Endothelial cell of umbilical vein (primary cell): ENCODE results near the gene VPS8. TPM values are rescaled to one million over a fixed set of nuclear protein-coding genes. Genes with fewer than 3 reads are reported as not detected.

Experiments used
- BruUV-seq: library from RNA; stranded (reverse); fragments of 400-500 nt; replicated peaks from 2 replicates; lab custom pipeline; 2021; lab: Mats Ljungman, UMichigan
- CTCF ChIA-PET: fragments of 300-600, 350-600 bp; sonication (Branson Sonifier 250); formaldehyde crosslinking; loops from one replicate; lab custom pipeline; 2021; ENCODE audit warnings: antibody characterized with exemption, inconsistent platforms; lab: Charles Lee
- POLR2A ChIA-PET: fragments of 300-600, 350-600 bp; sonication (Branson Sonifier 250); formaldehyde crosslinking; loops from one replicate; lab custom pipeline; 2021; ENCODE audit warnings: antibody characterized with exemption, inconsistent platforms; lab: Charles Lee
- DNase-seq: peaks from one replicate; pipeline ENCODE4 v3.0.0-alpha.2; 2011; ENCODE audit warnings: low read depth, low spot score
- FAIRE-seq: peaks from 2 replicates; lab custom pipeline; 2011; peaks lifted over from hg19 to GRCh38; lab: Jason Lieb, UNC
- H2AFZ ChIP-seq: 2 replicates; pipeline ENCODE4 v1.6.0; 2012; ENCODE audit warnings: low read depth, low read length, control low read depth, inconsistent platforms
- H3K27ac ChIP-seq: 2 replicates; pipeline ENCODE4 v1.5.1; 2011; ENCODE audit warnings: low read depth, mild to moderate bottlenecking, control low read depth, low read length, moderate library complexity; ENCODE audit not compliant: insufficient read depth
- H3K27me3 ChIP-seq, 2 experiments: 2 replicates each; pipeline versions ENCODE4 v1.6.0 to v1.6.1; 2011; ENCODE audit warnings: low read length in 2 of 2, mixed read lengths in 1 of 2; ENCODE audit not compliant: control insufficient read depth in 2 of 2, insufficient read depth in 2 of 2
- H3K36me3 ChIP-seq, 2 experiments: 2 replicates in 1 of 2; 3 replicates in 1 of 2; pipeline ENCODE4 v1.5.1; 2011; ENCODE audit warnings: low read length in 2 of 2, mild to moderate bottlenecking in 1 of 2, moderate library complexity in 1 of 2; ENCODE audit not compliant: control insufficient read depth in 2 of 2, insufficient read depth in 2 of 2; ENCODE audit errors: extremely low read depth in 1 of 2
- H3K4me1 ChIP-seq: 3 replicates; pipeline ENCODE4 v1.5.1; 2011; ENCODE audit warnings: mild to moderate bottlenecking, low read length; ENCODE audit not compliant: control insufficient read depth, insufficient read depth; ENCODE audit errors: extremely low read depth
- H3K4me2 ChIP-seq: 2 replicates; pipeline ENCODE4 v1.6.1; 2011; ENCODE audit warnings: low read length, control low read depth, mixed read lengths; ENCODE audit not compliant: insufficient read depth
- H3K4me3 ChIP-seq, 3 experiments: fragments of 200-600 bp in 1 of 3; sonication (generic), shearing (Covaris generic) in 1 of 3; replicated peaks in 1 of 3; 2 replicates each; pipeline ENCODE4 v1.5.1; 2011 to 2016; ENCODE audit warnings: control low read depth in 3 of 3, low read length in 3 of 3, mild to moderate bottlenecking in 2 of 3, inconsistent platforms in 1 of 3, low read depth in 1 of 3, moderate library complexity in 1 of 3; ENCODE audit not compliant: insufficient read depth in 1 of 3
- H3K79me2 ChIP-seq: 2 replicates; pipeline ENCODE4 v1.6.0; 2012; ENCODE audit warnings: low read length, inconsistent platforms; ENCODE audit not compliant: control insufficient read depth, insufficient read depth
- H3K9ac ChIP-seq: replicated peaks from 2 replicates; pipeline ENCODE3; 2011; ENCODE audit warnings: low read length, control low read depth; ENCODE audit not compliant: insufficient read depth; ENCODE audit errors: extremely low read depth
- H3K9me1 ChIP-seq: replicated peaks from 3 replicates; pipeline ENCODE4 v1.6.0; 2011; ENCODE audit warnings: mild to moderate bottlenecking, low read length; ENCODE audit not compliant: control insufficient read depth, insufficient read depth; ENCODE audit errors: extremely low read depth
- H3K9me3 ChIP-seq: replicated peaks from 2 replicates; pipeline ENCODE4 v1.5.1; 2012; ENCODE audit warnings: low read length, inconsistent platforms; ENCODE audit not compliant: control insufficient read depth, insufficient read depth
- H4K20me1 ChIP-seq: replicated peaks from 2 replicates; pipeline ENCODE3; 2011; ENCODE audit warnings: mild to moderate bottlenecking, low read length; ENCODE audit not compliant: control insufficient read depth, insufficient read depth; ENCODE audit errors: extremely low read depth
- EZH2 ChIP-seq: IDR thresholded peaks from 2 replicates; pipeline ENCODE4 v1.6.1; 2012; ENCODE audit warnings: borderline replicate concordance, low read depth, mild to moderate bottlenecking, moderate library complexity, low read length, inconsistent platforms; ENCODE audit not compliant: severe bottlenecking
- FOS ChIP-seq: IDR thresholded peaks from 2 replicates; pipeline ENCODE4 v1.6.1; 2011; ENCODE audit warnings: mild to moderate bottlenecking, low read length, moderate library complexity, borderline replicate concordance; ENCODE audit not compliant: insufficient read depth
- GATA2 ChIP-seq: IDR thresholded peaks from 2 replicates; pipeline ENCODE4 v1.7.0; 2011; ENCODE audit warnings: low read depth, mild to moderate bottlenecking, moderate library complexity, mixed read lengths, low read length; ENCODE audit not compliant: insufficient read length, insufficient read depth
- JUN ChIP-seq: IDR thresholded peaks from 2 replicates; pipeline ENCODE4 v1.6.1; 2011; ENCODE audit warnings: borderline replicate concordance, low read depth; ENCODE audit not compliant: insufficient read length, insufficient read depth
- MYC ChIP-seq: IDR thresholded peaks from one replicate; pipeline ENCODE4 v1.6.1; 2011; ENCODE audit warnings: mild to moderate bottlenecking, low read depth, low read length
- POLR2A ChIP-seq: IDR thresholded peaks from 2 replicates; pipeline ENCODE4 v1.6.1; 2012; ENCODE audit warnings: low read depth, mild to moderate bottlenecking, control low read depth, low read length
- POLR2AphosphoS5 ChIP-seq: IDR thresholded peaks from 2 replicates; pipeline ENCODE4 v1.6.1; 2012; ENCODE audit warnings: low read depth, mild to moderate bottlenecking, control low read depth, low read length, moderate library complexity; ENCODE audit not compliant: insufficient read depth
- dilution Hi-C: fragments of 300-500 bp; cut with MboI; formaldehyde crosslinking; loops from one replicate; pipeline ENCODE4 v1.15.0; 2019; ENCODE audit warnings: low sequenced_read_pairs; ENCODE audit not compliant: extremely low pct_ligation_motif_present
- intact Hi-C: fragments of 100-400 bp; cut with micrococcal nuclease; formaldehyde crosslinking; loops from one replicate; pipeline ENCODE4 v1.10.0; 2022
- polyA plus RNA-seq, 4 experiments: library from polyadenylated mRNA; depleted of rRNA in 3 of 4; stranded (reverse) in 3 of 4; unstranded in 1 of 4; fragments of >200 nt; gene quantifications; 2 replicates each; pipeline versions ENCODE4 v1.2.1 to v1.2.3, GENCODE V29; 2011 to 2012; ENCODE audit warnings: missing spikeins in 1 of 4
- total RNA-seq: library from RNA; stranded (reverse); gene quantifications from 2 replicates; pipeline ENCODE4 v1.2.3, GENCODE V29; 2021
- TF ChIP-seq, protein P1 (sequence below), 2 donors: IDR thresholded peaks; 1 replicate in 1 of 2; 2 replicates in 1 of 2; pipeline ENCODE4 v1.5.1; 2011; ENCODE audit warnings: low read length in 2 of 2, mild to moderate bottlenecking in 2 of 2, moderate library complexity in 2 of 2, control low read depth in 1 of 2, inconsistent platforms in 1 of 2, low read depth in 1 of 2; ENCODE audit not compliant: insufficient read depth in 1 of 2; ENCODE audit errors: extremely low read depth in 1 of 2
- TF ChIP-seq, protein P2 (sequence below): IDR thresholded peaks from 2 replicates; pipeline ENCODE4 v1.6.1; 2011; ENCODE audit not compliant: insufficient read depth, insufficient read length

The VPS8 gene
- total and polyA plus RNA-seq, 2 donors (not counting 3 experiments of a cell fraction or from before 2014, with no cell fraction given), result 13.7 to 51.6 TPM

DNA sequence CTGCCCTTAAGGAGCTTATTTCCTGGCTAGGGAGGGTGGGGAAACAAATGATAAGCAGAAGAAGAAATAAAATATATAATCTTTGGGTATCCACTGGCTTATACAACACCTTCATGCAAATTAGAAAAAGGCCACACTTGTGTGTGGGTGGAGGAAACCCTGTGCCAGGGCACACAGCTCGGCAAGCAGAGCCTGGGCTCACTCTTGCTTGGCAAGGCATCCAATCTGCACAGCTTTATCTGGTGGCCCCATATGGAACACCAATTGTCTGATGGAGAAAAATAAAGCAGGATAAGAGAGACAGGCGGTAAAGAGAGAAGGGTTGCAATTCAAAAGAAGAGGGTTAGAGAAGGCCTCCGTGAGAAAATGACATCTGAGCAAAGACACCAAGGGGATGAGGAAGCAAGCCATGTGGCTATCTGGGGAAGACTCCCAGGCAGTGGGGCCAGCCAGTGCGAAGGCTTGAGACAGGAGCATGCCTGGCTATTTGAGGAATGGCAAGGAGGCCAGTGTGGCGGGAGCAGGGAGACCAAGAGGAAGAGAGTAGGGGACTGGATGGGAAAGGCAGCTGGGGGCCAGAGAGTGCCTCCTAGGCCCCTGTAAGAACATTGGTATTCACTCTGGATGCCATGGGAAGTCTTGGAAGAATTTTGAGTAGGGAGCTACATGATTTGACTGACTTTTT is 22.5 kb upstream of the VPS8 start:
- Histone ChIP-seq H3K79me2 (no peaks in the 10 kb centered on the region), H3K27me3 (peaks cover 7 to 15% of the 10 kb centered on the region in 2 experiments), H3K4me2 (no peak overlapping the region), H3K36me3 (no peaks in the 10 kb centered on the region), H3K9me1 (no peaks in the 10 kb centered on the region), H3K9me3 (no peaks in the 10 kb centered on the region), H4K20me1 (no peaks in the 10 kb centered on the region), H3K4me1 (no peaks in the 10 kb centered on the region), H3K4me3 (no peak overlapping the region), H3K9ac (no peak overlapping the region), H2AFZ (no peak overlapping the region), H3K27ac (no peak overlapping the region)
- intact Hi-C loops (no loop called here), dilution Hi-C loops (no loop called here)
- ChIA-PET CTCF (interaction anchor here (1.2 to 1.6 kb wide), 4 partner anchors 10 to 229 kb away, joined by 3 to 8 read pairs (median 4); partner anchors contain the start of gene EPHB3), POLR2A (no interaction called here)
- TF ChIP-seq POLR2AphosphoS5 (no peak), JUN (no peak), MYC (no peak), FOS (no peak), POLR2A (no peak), GATA2 (no peak), EZH2 (no peak)
- TF ChIP-seq, protein P1, sequence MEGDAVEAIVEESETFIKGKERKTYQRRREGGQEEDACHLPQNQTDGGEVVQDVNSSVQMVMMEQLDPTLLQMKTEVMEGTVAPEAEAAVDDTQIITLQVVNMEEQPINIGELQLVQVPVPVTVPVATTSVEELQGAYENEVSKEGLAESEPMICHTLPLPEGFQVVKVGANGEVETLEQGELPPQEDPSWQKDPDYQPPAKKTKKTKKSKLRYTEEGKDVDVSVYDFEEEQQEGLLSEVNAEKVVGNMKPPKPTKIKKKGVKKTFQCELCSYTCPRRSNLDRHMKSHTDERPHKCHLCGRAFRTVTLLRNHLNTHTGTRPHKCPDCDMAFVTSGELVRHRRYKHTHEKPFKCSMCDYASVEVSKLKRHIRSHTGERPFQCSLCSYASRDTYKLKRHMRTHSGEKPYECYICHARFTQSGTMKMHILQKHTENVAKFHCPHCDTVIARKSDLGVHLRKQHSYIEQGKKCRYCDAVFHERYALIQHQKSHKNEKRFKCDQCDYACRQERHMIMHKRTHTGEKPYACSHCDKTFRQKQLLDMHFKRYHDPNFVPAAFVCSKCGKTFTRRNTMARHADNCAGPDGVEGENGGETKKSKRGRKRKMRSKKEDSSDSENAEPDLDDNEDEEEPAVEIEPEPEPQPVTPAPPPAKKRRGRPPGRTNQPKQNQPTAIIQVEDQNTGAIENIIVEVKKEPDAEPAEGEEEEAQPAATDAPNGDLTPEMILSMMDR (IDR thresholded peaks at IDR 0.05; ENCODE audit: extremely low read depth in 1 of 2, insufficient read depth in 1 of 2, low read depth in 1 of 2, low read length in 2 of 2), result no peak
- TF ChIP-seq, protein P2, sequence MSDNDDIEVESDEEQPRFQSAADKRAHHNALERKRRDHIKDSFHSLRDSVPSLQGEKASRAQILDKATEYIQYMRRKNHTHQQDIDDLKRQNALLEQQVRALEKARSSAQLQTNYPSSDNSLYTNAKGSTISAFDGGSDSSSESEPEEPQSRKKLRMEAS, result no peak
- DNase-seq (no peak), FAIRE-seq (no peak)
- BruUV-seq, result no TSS peak
